ENCODE results near the gene USP5. TPM values are rescaled to one million over a fixed set of nuclear protein-coding genes. Genes with fewer than 3 reads are reported as not detected.
"Not testable (repeated sequence)": the region's sequence is repeated elsewhere in the genome, so short reads cannot be mapped to it uniquely, and the experiment has no call there.

The USP5 gene
- total RNA-seq, 1 donor = 84.0 TPM

GRCh38 chr12:6905414-6906040, 53.6 kb downstream of the USP5 start:
- DNase-seq (ENCODE audit: low read depth) = no peak
- no peak for TF ChIP-seq CTCF (IDR thresholded peaks at IDR 0.05; ENCODE audit: insufficient read depth, low read length)
- peak overlapping the region; percentile 76 for H3K4me3 ChIP-seq (ENCODE audit: low read depth, low read length)

- not testable (repeated sequence) for H3K4me3 ChIP-seq (ENCODE audit: low read depth, low read length); DNase-seq (ENCODE audit: low read depth)
These were observed 56.2 kb downstream of the USP5 start for GRCh38 chr12:6908141-6908540.

GRCh38 chr12:6909421-6910145, 57.6 kb downstream of the USP5 start:
- no peak overlapping the region for H3K4me3 ChIP-seq (ENCODE audit: low read depth, low read length)
- DNase-seq (ENCODE audit: low read depth) = no peak
- no peak for TF ChIP-seq CTCF (IDR thresholded peaks at IDR 0.05; ENCODE audit: insufficient read depth, low read length)

GRCh38 chr12:6912164-6912935, 60.4 kb downstream of the USP5 start:
- H3K4me3 ChIP-seq (ENCODE audit: low read depth, low read length) = no peak overlapping the region
- no peak for DNase-seq (ENCODE audit: low read depth)
- no peak for TF ChIP-seq CTCF (IDR thresholded peaks at IDR 0.05; ENCODE audit: insufficient read depth, low read length)

- H3K4me3 ChIP-seq (ENCODE audit: low read depth, low read length) = peak within 1 kb of the TSS; percentile 82
- peak; percentile 51 for DNase-seq (ENCODE audit: low read depth)
- TF ChIP-seq CTCF (IDR thresholded peaks at IDR 0.05; ENCODE audit: insufficient read depth, low read length) = no peak
These were observed 62.4 kb downstream of the USP5 start, which contains the start of gene ENO2 for GRCh38 chr12:6914246-6914946. Gene ENO2 (plus strand): TSS chr12:6914580. CDS start chr12:6915833, 1,253 bp downstream.

- H3K4me3 ChIP-seq (ENCODE audit: low read depth, low read length) = peak overlapping the region; percentile 82
- TF ChIP-seq CTCF (IDR thresholded peaks at IDR 0.05; ENCODE audit: insufficient read depth, low read length) = peak; percentile 3
- no peak for DNase-seq (ENCODE audit: low read depth)
These were observed 63.2 kb downstream of the USP5 start for GRCh38 chr12:6914947-6915788.

Measured in fibroblast of the aortic adventitia (primary cell).